Keratinocyte (primary cell): ENCODE measurements around the gene NR1I2.

Source experiments
- EZH2 ChIP-seq: IDR thresholded peaks from one replicate; pipeline ENCODE4 v1.6.1; 2012; ENCODE audit warnings: inconsistent platforms, mild to moderate bottlenecking, low read length, moderate library complexity
- TF ChIP-seq, protein P1 (sequence below), 3 experiments: IDR thresholded peaks in 1 of 3; conservative IDR thresholded peaks in 1 of 3; optimal IDR thresholded peaks in 1 of 3; 2 replicates in 2 of 3; 3 replicates in 1 of 3; pipeline versions ENCODE3 to v1.5.1; 2011; ENCODE audit warnings: low read length in 3 of 3, mild to moderate bottlenecking in 3 of 3, moderate library complexity in 2 of 3, control low read depth in 1 of 3, inconsistent platforms in 1 of 3; ENCODE audit not compliant: insufficient read depth in 2 of 3; ENCODE audit errors: extremely low read depth in 1 of 3

DNA sequence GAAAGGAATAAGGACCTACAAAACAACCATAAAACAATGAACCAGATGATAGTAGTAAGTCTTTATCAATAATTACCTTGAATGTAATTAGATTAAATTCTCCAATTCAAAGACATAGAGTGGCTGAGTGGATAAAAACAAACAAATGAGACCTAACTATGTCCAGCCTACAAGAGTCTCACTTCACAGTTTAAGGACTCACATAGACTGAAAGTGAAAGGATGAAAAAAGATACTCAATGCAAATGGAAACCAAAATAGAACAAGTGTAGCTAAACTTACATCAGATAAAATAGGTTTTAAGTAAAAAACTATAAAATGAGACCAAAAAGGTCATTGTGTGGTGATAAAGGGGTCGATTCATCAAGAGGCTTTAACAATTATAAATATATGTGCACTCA, 21.9 kb upstream of the NR1I2 start:
- TF ChIP-seq, protein P1, sequence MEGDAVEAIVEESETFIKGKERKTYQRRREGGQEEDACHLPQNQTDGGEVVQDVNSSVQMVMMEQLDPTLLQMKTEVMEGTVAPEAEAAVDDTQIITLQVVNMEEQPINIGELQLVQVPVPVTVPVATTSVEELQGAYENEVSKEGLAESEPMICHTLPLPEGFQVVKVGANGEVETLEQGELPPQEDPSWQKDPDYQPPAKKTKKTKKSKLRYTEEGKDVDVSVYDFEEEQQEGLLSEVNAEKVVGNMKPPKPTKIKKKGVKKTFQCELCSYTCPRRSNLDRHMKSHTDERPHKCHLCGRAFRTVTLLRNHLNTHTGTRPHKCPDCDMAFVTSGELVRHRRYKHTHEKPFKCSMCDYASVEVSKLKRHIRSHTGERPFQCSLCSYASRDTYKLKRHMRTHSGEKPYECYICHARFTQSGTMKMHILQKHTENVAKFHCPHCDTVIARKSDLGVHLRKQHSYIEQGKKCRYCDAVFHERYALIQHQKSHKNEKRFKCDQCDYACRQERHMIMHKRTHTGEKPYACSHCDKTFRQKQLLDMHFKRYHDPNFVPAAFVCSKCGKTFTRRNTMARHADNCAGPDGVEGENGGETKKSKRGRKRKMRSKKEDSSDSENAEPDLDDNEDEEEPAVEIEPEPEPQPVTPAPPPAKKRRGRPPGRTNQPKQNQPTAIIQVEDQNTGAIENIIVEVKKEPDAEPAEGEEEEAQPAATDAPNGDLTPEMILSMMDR (optimal IDR thresholded peaks at IDR 0.05 in 1 of 3, IDR thresholded peaks at IDR 0.05 in 1 of 3, conservative IDR thresholded peaks at IDR 0.05 in 1 of 3; ENCODE audit: extremely low read depth in 1 of 3, insufficient read depth in 2 of 3, low read length in 3 of 3): no peak
- no peak for TF ChIP-seq EZH2
